SIG-M5 treated with dmso at 0.1 percent for 504 hours (cell line): Measurements from ENCODE around the gene KLK10.
"Not testable (repeated sequence)": the region's sequence is repeated elsewhere in the genome, so short reads cannot be mapped to it uniquely, and the experiment has no call there.

Experiments
- DNase-seq: peaks from one replicate; lab custom pipeline; 2025; ENCODE audit not compliant: unreplicated experiment; lab: John Stamatoyannopoulos, UW

The KLK10 gene

GRCh38 chr19:51002542-51003311 lies 16.8 kb downstream of the KLK10 start:
- DNase-seq: no peak

GRCh38 chr19:51002089-51002532 lies 17.4 kb downstream of the KLK10 start:
- DNase-seq: no peak

- no peak for DNase-seq
These were observed 18.0 kb downstream of the KLK10 start, which contains the start of gene KLK8 for GRCh38 chr19:51001515-51001914. Gene KLK8 (minus strand): TSS chr19:51001604. CDS start chr19:51001167, 437 bp downstream.

GRCh38 chr19:51000981-51001380 lies 18.5 kb downstream of the KLK10 start:
- no peak for DNase-seq

- no peak for DNase-seq
These were observed 19.1 kb downstream of the KLK10 start for GRCh38 chr19:51000426-51000825.

- DNase-seq: no peak
These were observed 20.8 kb downstream of the KLK10 start for GRCh38 chr19:50998686-50999085.

GRCh38 chr19:50998061-50998460 lies 21.4 kb downstream of the KLK10 start:
- DNase-seq: no peak

GRCh38 chr19:50994129-50994528 lies 25.4 kb downstream of the KLK10 start:
- no peak for DNase-seq

- DNase-seq: no peak
These were observed 26.9 kb downstream of the KLK10 start for GRCh38 chr19:50992666-50993035.

- not testable (repeated sequence) for DNase-seq
These were observed 35.1 kb downstream of the KLK10 start for GRCh38 chr19:50984416-50984815.

GRCh38 chr19:50983625-50984292 lies 35.8 kb downstream of the KLK10 start, which contains the start of gene KLK7:
Gene KLK7 (minus strand): TSS chr19:50983917. CDS start chr19:50982399, 1,518 bp downstream.
- no peak for DNase-seq

GRCh38 chr19:50982186-50982585 lies 37.3 kb downstream of the KLK10 start:
- DNase-seq: no peak

- DNase-seq: no peak
These were observed 37.8 kb downstream of the KLK10 start for GRCh38 chr19:50981587-50982146.

- no peak for DNase-seq
These were observed 39.3 kb downstream of the KLK10 start for GRCh38 chr19:50980208-50980607.

- DNase-seq: no peak
These were observed 39.8 kb downstream of the KLK10 start for GRCh38 chr19:50979758-50980157.

- no peak for DNase-seq
These were observed 40.6 kb downstream of the KLK10 start for GRCh38 chr19:50978772-50979390.

- DNase-seq: no peak
These were observed 41.9 kb downstream of the KLK10 start for GRCh38 chr19:50977626-50978025.

GRCh38 chr19:50975766-50976165 lies 43.7 kb downstream of the KLK10 start:
- DNase-seq: peak; percentile 17

- no peak for DNase-seq
These were observed 44.6 kb downstream of the KLK10 start for GRCh38 chr19:50974702-50975556.

- DNase-seq: no peak
These were observed 46.6 kb downstream of the KLK10 start for GRCh38 chr19:50972795-50973376.
